ENCODE data around the gene SEC24D.

Gene SEC24D

GRCh38 chr4:118746251-118746919 lies 89.5 kb downstream of the SEC24D start:
- Histone ChIP-seq H2AFZ (ENCODE audit: low read length) (no peak overlapping the region), H3K9me2 (ENCODE audit: low read depth, low read length) (no peaks in the 10 kb centered on the region), H3K36me3 (ENCODE audit: insufficient read depth, low read length) (peaks cover 8% of the 10 kb centered on the region; the same call in 1 of the 2 replicates), H3K4me1 (ENCODE audit: insufficient read depth, low read length, severe bottlenecking) (no peaks in the 10 kb centered on the region), H4K20me1 (ENCODE audit: insufficient read depth, low read length) (no peaks in the 10 kb centered on the region), H3K27ac (ENCODE audit: low read depth, low read length, poor library complexity, severe bottlenecking) (no peak overlapping the region), H3K79me2 (ENCODE audit: insufficient read depth, low read length) (no peaks in the 10 kb centered on the region), H3K9ac (ENCODE audit: low read length) (no peak overlapping the region), H3K4me2 (ENCODE audit: low read length) (no peak overlapping the region), H3K9me3 (ENCODE audit: low read length) (no peaks in the 10 kb centered on the region), H3K27me3 (ENCODE audit: insufficient read depth, low read length) (no peaks in the 10 kb centered on the region), H3K4me3 (ENCODE audit: low read depth, low read length, poor library complexity, severe bottlenecking) (no peak overlapping the region), H3F3A (ENCODE audit: insufficient read depth, low read length) (no peaks in the 10 kb centered on the region)
- TF ChIP-seq, protein P1, sequence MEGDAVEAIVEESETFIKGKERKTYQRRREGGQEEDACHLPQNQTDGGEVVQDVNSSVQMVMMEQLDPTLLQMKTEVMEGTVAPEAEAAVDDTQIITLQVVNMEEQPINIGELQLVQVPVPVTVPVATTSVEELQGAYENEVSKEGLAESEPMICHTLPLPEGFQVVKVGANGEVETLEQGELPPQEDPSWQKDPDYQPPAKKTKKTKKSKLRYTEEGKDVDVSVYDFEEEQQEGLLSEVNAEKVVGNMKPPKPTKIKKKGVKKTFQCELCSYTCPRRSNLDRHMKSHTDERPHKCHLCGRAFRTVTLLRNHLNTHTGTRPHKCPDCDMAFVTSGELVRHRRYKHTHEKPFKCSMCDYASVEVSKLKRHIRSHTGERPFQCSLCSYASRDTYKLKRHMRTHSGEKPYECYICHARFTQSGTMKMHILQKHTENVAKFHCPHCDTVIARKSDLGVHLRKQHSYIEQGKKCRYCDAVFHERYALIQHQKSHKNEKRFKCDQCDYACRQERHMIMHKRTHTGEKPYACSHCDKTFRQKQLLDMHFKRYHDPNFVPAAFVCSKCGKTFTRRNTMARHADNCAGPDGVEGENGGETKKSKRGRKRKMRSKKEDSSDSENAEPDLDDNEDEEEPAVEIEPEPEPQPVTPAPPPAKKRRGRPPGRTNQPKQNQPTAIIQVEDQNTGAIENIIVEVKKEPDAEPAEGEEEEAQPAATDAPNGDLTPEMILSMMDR (IDR thresholded peaks at IDR 0.05; ENCODE audit: low read length) = no peak
- no peak for TF ChIP-seq EZH2 (IDR thresholded peaks at IDR 0.05; ENCODE audit: borderline replicate concordance, low read length)

DNA sequence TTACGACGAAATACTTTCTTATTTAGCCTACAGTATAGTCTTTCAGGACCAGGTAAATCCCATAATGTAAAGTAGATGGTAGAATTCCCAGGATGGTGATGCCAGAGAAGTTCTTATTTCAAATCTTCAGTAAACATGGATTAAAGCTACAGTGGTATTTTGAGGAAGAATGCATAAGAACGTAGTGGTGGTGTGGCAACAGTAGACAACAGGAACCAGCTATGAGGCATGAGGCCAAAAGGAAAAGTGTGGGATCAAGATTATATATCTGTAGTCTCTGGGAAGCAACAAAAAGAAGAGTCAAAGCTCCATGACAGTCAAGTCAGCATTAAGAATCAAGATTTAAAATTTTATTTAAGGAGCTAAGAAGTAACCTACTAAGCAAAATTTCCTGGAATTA lies 90.6 kb downstream of the SEC24D start:
- Histone ChIP-seq H2AFZ (ENCODE audit: low read length) (no peak overlapping the region), H3K9me3 (ENCODE audit: low read length) (no peaks in the 10 kb centered on the region), H3K9ac (ENCODE audit: low read length) (no peak overlapping the region), H3K27me3 (ENCODE audit: insufficient read depth, low read length) (no peaks in the 10 kb centered on the region), H3K4me3 (ENCODE audit: low read depth, low read length, poor library complexity, severe bottlenecking) (no peak overlapping the region), H3K27ac (ENCODE audit: low read depth, low read length, poor library complexity, severe bottlenecking) (no peak overlapping the region), H3F3A (ENCODE audit: insufficient read depth, low read length) (no peaks in the 10 kb centered on the region), H4K20me1 (ENCODE audit: insufficient read depth, low read length) (no peaks in the 10 kb centered on the region), H3K9me2 (ENCODE audit: low read depth, low read length) (no peaks in the 10 kb centered on the region), H3K79me2 (ENCODE audit: insufficient read depth, low read length) (no peaks in the 10 kb centered on the region), H3K4me1 (ENCODE audit: insufficient read depth, low read length, severe bottlenecking) (no peaks in the 10 kb centered on the region), H3K36me3 (ENCODE audit: insufficient read depth, low read length) (peaks cover 10% of the 10 kb centered on the region; the same call in 1 of the 2 replicates), H3K4me2 (ENCODE audit: low read length) (no peak overlapping the region)
- TF ChIP-seq, protein P1 (IDR thresholded peaks at IDR 0.05; ENCODE audit: low read length) = no peak
- TF ChIP-seq EZH2 (IDR thresholded peaks at IDR 0.05; ENCODE audit: borderline replicate concordance, low read length) = no peak

GRCh38 chr4:118743867-118744266 lies 92.1 kb downstream of the SEC24D start:
- Histone ChIP-seq H3K27me3 (ENCODE audit: insufficient read depth, low read length) (no peaks in the 10 kb centered on the region), H4K20me1 (ENCODE audit: insufficient read depth, low read length) (no peaks in the 10 kb centered on the region), H3K27ac (ENCODE audit: low read depth, low read length, poor library complexity, severe bottlenecking) (no peak overlapping the region), H3K9me3 (ENCODE audit: low read length) (no peaks in the 10 kb centered on the region), H3K36me3 (ENCODE audit: insufficient read depth, low read length) (peaks cover 24% of the 10 kb centered on the region; the same call in 1 of the 2 replicates), H3K9me2 (ENCODE audit: low read depth, low read length) (no peaks in the 10 kb centered on the region), H3K4me1 (ENCODE audit: insufficient read depth, low read length, severe bottlenecking) (no peaks in the 10 kb centered on the region), H2AFZ (ENCODE audit: low read length) (no peak overlapping the region), H3F3A (ENCODE audit: insufficient read depth, low read length) (no peaks in the 10 kb centered on the region), H3K9ac (ENCODE audit: low read length) (no peak overlapping the region), H3K4me3 (ENCODE audit: low read depth, low read length, poor library complexity, severe bottlenecking) (no peak overlapping the region), H3K4me2 (ENCODE audit: low read length) (no peak overlapping the region), H3K79me2 (ENCODE audit: insufficient read depth, low read length) (no peaks in the 10 kb centered on the region)
- TF ChIP-seq, protein P1 (IDR thresholded peaks at IDR 0.05; ENCODE audit: low read length) = no peak
- no peak for TF ChIP-seq EZH2 (IDR thresholded peaks at IDR 0.05; ENCODE audit: borderline replicate concordance, low read length)
